ENCODE results near the gene TMEM259.

Gene TMEM259

DNA sequence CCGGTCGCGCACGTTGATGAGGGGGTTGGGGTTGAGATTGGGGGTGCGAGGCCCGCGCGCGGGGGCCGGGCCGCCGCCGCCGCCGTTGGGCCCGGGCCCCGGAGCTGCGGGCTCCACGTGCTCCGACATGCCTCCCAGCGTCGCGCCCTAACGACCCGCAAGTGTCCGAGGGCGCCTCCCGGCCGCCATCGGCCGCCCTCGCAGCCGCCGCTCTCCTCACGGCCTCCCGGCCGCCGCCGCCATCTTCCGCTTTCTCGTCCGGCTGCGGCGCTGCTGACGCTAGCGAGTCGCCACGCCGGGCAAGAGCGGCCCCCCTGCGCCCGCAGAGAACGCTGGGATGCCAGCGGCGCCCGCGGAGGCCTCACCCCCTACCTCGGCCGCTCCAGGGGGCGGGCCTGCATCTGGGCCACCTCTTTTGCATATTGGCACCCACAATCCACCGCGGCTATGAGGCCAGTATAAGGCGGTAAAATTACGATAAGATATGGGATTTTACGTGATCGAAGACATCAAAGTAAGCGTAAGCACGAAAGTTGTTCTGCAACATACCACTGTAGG lies at the start of gene TMEM259:
TSS of gene TMEM259 (minus strand) at position 256 of the 558 bp plus-strand sequence. CDS start at position 129, 127 bp downstream.
- DNase-seq: peak; percentile 98

DNA sequence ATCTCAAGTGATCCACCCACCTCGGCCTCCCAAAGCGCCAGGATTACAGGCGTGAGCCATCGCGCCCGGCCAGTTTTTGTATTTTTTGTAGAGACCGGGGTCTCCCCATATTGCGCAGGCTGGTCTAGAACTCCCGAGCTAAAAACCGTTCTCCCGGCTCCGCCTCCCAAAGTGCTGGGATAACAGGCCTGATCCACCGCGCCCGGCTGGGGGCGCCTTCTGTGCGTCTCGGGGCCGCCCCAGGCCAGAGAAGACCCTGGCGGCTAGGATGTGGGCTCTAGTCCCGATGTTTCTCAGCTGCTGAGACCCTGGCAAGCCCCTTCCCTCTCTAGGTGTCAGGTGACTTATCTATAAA lies 49.6 kb upstream of the TMEM259 start:
- DNase-seq: no peak

DNA sequence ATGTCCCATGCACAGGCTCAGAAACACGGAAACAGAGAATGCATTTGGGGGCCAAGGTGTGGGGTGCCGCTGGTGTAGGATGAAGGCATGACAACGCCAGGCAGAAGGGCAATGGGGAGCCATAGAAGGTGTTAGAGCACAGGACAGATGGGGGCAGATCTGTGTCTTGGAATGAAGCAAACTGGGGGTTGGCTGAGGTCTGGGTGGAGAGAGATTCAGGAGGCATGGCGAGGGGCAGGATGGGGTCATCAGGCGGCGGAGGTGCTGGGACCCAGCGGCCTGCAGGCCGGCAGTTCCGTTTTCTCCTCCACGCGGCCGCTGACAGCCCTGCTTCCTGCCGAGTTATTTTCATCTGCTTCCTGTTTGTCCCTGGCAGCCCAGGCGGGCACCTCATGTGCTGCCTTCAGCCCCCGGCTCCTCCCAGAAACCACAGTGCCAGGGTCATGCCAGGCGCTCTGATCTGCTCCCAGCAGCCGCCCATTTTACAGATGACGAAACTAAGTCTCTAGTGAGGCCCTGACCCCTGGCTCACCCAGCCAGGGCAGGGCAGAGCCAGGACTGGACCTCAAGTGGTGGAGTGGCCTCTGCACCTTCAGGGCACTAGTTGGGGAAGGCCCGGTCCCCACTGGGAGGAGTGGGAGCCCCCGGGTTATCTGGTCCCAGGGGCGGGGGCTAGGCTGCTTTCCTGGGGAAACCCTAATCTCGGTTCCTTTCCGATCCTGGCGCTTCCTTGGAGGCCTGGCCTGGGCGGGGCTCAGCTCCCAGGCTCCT lies 48.3 kb upstream of the TMEM259 start:
- DNase-seq: no peak

DNA sequence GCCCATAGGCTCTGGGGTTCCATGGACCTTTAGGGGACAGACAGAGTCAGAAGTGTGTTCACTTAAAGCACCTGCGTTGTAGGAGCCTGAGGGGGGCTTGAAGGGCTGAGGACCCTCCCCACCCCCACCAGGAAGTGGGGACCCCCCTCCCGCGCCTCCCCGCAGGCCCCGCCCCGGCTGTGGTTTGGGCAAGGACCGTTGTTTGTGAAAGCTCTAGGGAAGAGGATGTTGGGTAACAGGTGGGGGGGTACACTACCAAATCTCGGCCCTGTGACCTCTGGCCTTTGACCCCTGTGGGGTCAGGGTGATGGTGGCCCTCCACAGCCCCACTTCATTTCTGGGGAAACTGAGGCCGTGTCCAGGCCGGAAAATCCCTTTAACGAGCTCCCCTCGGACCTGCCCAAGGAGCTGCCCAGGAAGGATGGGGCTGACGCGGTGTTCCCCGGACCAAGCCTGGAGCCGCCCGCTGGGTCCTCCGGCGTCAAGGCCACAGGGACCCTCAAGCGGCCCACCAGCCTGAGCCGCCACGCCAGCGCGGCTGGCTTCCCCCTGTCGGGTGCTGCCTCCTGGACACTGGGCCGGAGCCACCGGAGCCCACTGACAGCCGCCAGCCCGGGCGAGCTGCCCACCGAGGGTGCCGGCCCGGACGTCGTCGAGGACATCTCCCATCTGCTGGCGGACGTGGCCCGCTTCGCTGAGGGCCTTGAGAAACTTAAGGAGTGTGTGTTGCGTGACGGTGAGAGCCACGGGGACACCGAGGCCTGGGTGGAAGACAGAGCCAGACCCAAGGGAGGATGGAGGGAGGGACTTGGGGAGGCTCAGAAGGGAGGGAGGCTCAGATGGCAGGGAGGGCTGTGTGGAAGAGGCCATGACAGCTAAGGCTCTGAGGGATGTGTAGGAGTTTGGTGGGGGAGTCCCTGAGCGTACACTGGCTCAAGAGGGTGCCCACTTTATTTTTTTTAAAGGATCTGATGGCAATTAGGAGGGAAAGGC lies 47.4 kb upstream of the TMEM259 start:
- DNase-seq: no peak

DNA sequence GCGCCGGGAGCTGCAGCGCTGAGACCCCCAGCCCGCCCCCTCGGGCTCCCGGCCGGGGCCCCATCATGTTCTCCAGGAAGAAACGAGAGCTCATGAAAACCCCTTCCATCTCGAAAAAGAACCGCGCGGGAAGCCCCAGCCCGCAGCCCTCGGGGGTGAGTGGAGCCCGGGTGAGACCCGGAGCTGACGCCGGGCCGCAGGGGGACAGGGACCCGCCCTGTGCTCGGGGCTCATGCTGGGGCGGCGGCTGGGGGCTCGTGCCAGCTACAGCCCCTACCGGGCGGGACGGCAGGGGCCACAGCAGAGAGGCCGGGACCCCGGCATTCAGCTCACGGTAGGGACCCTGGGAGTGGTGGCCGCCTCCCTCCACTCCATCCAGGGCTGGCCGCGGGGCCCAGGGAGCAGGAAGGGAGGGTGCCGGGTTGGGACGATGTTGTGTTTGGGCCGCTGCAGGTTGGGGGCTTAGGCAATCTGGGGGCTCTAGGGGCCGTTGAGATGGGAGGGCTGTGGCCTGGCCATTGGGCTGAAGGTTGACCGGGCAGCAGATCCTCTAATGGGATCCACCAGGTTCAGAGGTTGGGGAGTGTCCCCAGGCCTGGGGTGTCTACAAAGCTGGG lies 46.5 kb upstream of the TMEM259 start:
- no peak for DNase-seq

DNA sequence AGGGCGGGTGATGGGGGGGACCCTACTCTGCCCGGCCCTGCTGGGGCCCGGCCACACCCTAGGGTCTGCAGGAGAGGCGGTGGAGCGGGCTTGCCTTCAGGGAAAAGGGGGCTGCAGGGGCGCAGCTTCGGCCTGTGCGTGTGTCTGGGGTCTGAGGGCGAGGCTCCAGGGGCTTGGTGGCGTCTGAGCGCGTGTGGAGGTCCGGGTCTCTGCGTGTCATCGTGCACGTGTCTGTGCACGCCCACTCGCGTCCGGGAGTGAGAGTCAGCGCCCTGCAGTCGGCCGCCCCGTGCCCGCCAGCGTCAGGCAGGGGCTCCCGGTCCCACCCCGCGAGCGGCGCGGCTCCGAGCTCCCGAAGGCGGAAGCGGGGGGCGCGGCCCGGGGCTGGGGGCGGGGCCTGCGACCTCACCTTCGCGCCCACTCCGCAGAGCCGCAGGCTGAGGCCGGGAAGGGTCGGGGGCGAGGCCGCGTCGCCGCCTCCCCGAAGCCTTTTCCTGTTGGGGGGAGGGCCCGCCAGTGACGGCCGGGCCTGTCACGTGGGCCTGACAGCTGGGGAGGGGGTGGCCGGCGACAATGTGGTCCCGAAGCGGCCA lies 45.9 kb upstream of the TMEM259 start, which contains the start of gene ARHGAP45:
TSS of gene ARHGAP45 (plus strand) at position 420 of the 593 bp plus-strand sequence. CDS start 239 bp downstream, outside the sequence.
- DNase-seq: no peak

DNA sequence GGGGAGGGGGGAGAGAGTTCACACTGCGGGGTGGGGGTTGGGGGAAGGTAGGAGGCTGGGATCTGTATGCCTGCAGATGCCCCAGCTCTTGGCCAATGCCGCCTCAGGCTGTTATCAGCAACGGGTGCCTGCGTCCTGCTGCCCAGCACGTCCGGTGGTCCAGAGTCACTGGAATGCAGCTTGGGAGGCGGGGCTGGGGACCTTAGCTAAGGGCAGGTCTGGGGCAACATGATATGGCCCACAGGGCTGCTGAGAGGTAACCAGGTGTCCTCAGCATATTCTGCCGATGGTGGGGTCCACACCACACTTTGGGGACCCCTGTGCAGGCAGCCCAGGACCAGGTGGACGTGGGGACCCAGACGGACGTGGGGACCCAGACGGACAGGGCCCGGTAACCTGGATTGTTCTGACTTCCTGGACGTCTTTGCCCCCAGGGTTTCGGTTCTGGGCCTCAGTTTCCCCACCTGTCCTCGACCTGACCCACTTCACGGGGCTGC lies 45.4 kb upstream of the TMEM259 start:
- no peak for DNase-seq

DNA sequence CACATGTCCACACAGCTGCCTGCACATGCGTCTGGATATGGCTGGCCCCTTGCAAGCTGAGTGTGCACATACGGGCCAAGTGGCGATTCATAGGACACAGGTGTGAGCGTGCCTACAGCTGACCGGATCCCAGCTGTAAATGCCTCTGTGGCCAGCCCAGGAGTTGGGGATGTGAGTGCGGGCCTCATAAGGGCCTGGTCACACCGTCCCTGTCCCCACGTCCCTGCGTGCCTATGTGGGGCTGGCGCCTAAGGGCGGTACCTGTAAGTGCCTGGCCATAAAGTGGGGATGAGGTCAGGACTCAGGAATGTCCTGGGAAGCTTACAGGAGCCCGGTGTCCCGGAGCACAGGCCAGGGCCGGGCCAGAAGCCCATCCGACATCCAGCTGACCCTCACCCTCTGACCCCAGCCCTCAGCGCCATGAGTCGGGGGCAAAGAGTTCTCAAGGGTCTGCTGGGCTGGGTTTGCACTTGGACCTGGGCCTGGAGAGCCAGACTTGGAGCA lies 44.7 kb upstream of the TMEM259 start:
- DNase-seq: no peak

DNA sequence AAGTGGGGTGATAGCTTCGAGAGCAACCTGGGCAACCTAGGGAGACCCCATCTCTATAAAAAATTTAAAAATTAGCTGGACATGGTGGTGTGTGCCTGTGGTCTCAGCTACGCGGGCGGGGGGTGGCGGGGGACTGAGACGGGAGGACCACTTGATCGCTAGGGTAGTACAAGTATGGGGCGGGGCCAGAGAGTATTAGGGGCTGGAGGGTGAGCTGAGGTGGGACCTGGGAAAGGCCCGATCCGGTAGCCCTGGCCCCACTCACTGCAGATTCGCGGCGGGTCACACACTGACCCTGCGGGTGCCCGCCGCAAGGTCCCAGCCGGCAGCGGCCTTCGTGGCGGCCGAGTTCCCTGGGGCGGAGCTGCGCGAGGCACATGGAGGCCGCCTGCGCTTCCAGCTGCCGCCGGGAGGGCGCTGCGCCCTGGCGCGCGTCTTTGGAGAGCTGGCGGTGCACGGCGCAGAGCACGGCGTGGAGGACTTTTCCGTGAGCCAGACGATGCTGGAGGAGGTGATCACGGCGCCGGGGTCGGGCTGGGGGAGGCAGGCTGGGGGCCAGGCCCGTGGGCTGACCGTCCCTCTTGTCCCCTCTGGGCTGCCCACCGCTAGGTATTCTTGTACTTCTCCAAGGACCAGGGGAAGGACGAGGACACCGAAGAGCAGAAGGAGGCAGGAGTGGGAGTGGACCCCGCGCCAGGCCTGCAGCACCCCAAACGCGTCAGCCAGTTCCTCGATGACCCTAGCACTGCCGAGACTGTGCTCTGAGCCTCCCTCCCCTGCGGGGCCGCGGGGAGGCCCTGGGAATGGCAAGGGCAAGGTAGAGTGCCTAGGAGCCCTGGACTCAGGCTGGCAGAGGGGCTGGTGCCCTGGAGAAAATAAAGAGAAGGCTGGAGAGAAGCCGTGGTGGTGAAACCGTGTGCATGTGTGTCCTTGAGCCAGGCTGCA lies 44.0 kb upstream of the TMEM259 start:
- DNase-seq: peak; percentile 66

DNA sequence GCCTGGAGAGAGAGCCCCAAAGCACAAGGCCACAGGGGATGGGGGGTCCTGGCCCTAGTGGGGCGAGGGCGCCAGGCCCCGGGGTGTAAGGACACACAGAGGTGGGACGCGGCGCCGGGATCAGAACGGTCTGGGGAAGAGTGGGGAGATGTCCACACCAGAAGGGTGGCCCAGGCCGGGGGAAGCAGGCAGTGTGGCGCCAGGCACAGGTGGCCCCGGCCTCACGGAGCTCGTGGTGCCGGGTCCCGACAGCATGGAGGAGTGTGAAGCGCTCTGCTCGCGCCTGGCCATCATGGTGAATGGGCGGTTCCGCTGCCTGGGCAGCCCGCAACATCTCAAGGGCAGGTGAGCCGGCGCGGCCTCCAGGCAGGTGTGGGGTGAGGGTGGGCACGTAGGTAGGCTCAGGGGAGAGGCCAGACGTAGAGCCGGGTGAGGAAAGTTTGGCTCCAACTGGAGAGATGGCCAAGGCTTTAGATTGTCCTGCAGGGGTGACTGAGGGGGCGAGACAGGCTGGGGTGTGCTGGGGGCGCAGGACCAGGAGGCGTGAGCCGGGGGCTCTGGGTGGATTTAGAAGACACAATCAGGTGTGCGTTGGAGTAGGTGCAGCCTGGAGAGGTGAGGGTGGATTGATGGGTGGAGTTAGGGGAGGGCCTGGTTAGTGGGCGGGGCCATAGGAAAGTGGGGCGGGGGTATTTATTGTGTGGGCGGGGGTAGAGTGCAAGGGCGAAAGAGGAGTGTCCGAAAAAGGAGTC lies 43.2 kb upstream of the TMEM259 start:
- no peak for DNase-seq

DNA sequence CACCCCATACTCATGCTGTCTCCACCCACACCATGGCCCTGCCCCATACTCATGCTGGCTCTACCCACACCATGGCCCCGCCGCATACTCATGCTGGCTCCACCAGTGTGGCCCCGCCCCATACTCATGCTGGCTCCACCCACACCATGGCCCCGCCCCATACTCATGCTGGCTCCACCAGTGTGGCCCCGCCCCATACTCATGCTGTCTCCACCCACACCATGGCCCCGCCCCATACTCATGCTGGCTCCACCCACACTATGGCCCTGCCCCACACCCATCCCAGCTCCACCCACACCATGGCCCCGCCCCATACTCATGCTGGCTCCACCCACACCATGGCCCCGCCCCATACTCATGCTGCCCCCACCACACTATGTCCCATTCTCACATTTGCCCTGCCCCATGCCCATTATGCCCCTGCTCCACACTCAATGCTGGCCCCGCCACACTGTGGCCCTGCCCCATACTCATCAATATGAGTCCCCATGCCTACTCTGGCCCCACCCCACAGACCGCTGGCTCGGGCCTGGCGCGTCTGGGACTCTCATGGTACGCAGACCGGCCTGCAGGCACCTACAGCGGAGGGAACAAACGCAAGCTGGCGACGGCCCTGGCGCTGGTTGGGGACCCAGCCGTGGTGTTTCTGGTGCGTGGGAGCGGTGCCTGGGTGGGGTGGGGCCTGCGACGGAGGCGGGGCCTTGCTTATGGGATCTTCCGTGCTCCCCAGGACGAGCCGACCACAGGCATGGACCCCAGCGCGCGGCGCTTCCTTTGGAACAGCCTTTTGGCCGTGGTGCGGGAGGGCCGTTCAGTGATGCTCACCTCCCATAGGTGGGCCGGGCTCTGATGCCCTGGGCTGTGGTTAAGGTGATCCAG lies 42.3 kb upstream of the TMEM259 start:
- no peak for DNase-seq

DNA sequence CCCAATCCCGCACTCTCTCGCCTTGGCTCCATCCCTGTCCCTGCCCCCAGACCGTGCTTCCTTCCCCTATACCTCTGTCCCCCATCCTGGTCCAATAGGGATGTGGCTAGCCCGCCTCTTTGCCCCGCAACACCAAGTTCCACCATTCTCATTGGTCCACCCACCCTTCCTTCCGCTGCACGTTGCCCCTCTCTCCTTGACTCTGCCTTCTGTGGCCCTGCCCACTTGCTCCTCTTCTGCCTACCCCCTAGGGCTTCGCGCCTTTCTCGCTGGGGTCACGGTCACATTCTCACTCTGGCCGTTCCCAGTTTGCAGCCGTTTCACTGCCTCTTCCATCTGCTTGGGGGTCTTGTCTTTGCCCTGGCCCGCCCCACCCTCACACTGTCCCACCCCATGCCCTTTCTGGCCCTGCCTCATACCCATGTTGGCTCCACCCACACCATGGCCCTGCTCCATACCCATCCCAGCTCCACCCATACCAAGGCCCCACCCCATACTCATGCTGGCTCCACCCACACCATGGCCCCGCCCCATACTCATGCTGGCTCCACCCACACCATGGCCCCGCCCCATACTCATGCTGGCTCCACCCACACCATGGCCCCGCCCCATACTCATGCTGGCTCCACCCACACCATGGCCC lies 41.6 kb upstream of the TMEM259 start:
- no peak for DNase-seq

DNA sequence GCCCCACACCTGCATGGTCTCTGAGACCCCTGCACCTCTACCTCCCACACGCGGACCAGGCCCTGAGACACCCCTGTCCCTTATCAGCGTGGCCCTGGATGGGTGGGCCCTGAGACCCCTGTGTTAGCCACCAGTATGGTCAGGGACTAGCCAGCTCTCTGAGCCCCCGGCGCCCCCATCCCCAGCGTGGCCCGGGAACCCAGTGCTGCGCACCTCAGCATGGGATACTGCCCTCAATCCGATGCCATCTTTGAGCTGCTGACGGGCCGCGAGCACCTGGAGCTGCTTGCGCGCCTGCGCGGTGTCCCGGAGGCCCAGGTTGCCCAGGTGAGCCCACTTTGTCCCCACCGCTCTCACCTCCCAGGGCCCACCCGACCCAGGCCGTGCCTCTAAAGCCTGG lies 41.1 kb upstream of the TMEM259 start:
- no peak for DNase-seq

DNA sequence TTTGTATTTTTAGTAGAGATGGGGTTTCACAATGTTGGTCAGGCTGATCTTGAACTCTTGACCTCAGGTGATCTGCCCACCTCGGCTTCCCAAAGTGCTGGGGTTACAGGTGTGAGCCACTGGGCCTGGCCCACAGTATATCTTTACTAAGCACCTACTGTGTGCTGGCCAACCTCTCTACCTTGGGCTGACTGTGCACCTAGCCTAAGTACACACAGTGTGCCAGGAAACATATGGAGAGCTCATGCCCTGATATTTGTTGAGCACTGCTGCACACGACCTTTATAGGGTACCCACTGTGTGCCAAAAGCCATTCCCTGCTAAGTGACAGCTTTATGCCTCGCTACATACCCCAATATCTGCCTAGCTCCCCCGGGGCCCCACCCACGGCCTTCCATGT lies 39.8 kb upstream of the TMEM259 start:
- no peak for DNase-seq

DNA sequence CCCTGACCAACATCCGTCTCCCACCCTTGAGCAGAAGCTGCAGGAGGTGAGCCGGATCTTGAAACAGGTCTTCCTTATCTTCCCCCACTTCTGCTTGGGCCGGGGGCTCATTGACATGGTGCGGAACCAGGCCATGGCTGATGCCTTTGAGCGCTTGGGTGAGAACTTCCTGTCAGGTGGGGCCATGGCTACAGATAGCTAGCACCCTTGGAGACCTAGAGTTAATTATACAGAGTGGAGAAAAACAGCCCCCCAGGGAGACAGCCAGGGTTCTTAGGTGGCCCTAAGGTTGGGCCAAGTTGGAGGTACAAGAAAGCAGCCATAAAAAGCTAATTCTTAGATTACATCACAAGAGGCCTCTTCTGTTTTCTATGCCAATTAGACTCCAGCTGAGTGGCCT lies 37.2 kb upstream of the TMEM259 start:
- DNase-seq: no peak

DNA sequence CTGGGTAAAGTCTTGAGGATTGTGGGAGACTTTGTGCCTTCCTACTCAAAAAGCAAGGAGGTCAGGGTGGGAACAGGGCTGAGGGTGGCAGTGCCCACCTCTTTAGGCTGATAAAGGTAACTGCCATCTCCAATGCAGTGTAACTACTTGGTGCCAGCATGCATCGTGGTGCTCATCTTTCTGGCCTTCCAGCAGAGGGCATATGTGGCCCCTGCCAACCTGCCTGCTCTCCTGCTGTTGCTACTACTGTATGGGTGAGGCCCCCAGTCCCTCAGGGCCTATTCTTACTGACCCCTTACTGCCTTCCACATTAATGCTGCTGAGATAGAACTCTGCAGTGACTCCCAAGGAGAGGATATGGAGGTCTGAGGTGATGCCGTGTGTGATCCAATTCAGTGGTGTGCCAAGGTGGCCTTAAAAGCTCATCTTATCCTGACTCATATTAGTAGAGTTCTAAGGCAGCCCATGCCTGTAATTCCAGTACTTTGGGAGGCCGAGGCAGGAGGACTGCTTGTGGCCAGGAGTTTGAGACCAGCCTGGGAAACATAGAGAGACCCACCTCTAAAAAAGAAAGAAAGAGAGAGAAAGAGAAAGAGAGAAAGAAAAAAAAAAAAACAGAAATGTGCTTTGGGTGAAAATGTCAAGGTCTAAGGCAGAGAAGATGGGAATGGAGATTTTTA lies 36.4 kb upstream of the TMEM259 start:
- DNase-seq: peak; percentile 42

DNA sequence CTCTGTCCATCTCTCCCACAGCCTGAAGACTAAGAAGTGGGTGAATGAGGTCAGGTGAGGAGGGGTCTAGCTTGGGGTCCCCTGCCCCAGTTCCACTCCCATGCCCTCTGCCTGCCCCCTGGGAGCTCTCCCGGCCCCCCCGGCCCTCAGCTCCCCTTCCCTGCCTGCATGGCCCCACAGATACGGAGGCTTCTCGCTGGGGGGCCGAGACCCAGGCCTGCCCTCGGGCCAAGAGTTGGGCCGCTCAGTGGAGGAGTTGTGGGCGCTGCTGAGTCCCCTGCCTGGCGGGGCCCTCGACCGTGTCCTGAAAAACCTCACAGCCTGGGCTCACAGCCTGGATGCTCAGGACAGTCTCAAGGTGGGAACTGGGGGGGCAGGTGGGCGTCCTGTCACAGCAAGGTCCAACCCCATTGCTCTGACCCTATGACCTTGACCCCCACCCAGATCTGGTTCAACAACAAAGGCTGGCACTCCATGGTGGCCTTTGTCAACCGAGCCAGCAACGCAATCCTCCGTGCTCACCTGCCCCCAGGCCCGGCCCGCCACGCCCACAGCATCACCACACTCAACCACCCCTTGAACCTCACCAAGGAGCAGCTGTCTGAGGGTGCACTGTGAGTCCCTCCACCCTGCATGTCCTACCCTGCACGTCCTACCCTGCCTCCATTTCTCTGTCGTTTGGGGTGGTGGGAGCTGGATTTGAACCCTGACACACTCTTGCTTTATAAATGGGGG lies 35.1 kb upstream of the TMEM259 start:
- DNase-seq: no peak

All from HCEC 1CT (cell line).